ENCODE measurements around the gene TSN.

GRCh38 chr2:121741450-121741849 lies 14.0 kb upstream of the TSN start:
- TF ChIP-seq, protein P1, sequence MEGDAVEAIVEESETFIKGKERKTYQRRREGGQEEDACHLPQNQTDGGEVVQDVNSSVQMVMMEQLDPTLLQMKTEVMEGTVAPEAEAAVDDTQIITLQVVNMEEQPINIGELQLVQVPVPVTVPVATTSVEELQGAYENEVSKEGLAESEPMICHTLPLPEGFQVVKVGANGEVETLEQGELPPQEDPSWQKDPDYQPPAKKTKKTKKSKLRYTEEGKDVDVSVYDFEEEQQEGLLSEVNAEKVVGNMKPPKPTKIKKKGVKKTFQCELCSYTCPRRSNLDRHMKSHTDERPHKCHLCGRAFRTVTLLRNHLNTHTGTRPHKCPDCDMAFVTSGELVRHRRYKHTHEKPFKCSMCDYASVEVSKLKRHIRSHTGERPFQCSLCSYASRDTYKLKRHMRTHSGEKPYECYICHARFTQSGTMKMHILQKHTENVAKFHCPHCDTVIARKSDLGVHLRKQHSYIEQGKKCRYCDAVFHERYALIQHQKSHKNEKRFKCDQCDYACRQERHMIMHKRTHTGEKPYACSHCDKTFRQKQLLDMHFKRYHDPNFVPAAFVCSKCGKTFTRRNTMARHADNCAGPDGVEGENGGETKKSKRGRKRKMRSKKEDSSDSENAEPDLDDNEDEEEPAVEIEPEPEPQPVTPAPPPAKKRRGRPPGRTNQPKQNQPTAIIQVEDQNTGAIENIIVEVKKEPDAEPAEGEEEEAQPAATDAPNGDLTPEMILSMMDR (conservative IDR thresholded peaks at IDR 0.05; ENCODE audit: low read length) = no peak
- TF ChIP-seq EZH2phosphoT487 (IDR thresholded peaks at IDR 0.05; ENCODE audit: borderline replicate concordance) = no peak

All from Loucy (cell line).